Uterus (tissue), 4 donors: ENCODE results near the gene STX17. TPM values are rescaled to one million over a fixed set of nuclear protein-coding genes. Genes with fewer than 3 reads are reported as not detected.

ENCODE experiments used
- DNase-seq, 2 donors: peaks; one replicate each; pipeline ENCODE4 v3.0.0-alpha.2; 2019 to 2020
- H3K27ac ChIP-seq, 2 donors: fragments of 200-600 bp; sonication (generic); 1 replicate in 1 of 2; 2 replicates in 1 of 2; pipeline ENCODE4 v1.5.1; 2016 to 2018
- H3K27me3 ChIP-seq, 2 donors: fragments of 200-600 bp; sonication (generic); one replicate each; pipeline ENCODE4 v1.5.1; 2018 to 2019; ENCODE audit warnings: control low read depth in 1 of 2
- H3K36me3 ChIP-seq, 2 donors: fragments of 200-600 bp; sonication (generic); one replicate each; pipeline ENCODE4 v1.5.1; 2019; ENCODE audit warnings: control low read depth in 1 of 2
- H3K4me1 ChIP-seq, 2 donors: fragments of 200-600 bp; sonication (generic); one replicate each; pipeline ENCODE4 v1.5.1; 2018 to 2019; ENCODE audit warnings: control low read depth in 1 of 2
- H3K4me3 ChIP-seq, 2 donors: fragments of 200-600 bp; sonication (generic); 1 replicate in 1 of 2; 2 replicates in 1 of 2; pipeline ENCODE4 v1.5.1; 2018 to 2019; ENCODE audit warnings: mild to moderate bottlenecking in 1 of 2
- H3K9me3 ChIP-seq, 2 donors: fragments of 200-600 bp; sonication (generic); one replicate each; pipeline ENCODE4 v1.5.1; 2019; ENCODE audit warnings: control low read depth in 1 of 2
- POLR2A ChIP-seq, 2 donors: fragments of 450-650 bp; IDR thresholded peaks; one replicate each; pipeline ENCODE4 v1.6.1; 2016; ENCODE audit warnings: antibody characterized with exemption in 2 of 2, mild to moderate bottlenecking in 1 of 2, moderate library complexity in 1 of 2
- intact Hi-C: fragments of 100-400 bp; cut with DNase I; formaldehyde crosslinking; loops from one replicate; pipeline ENCODE4 v1.15.1; 2023; ENCODE audit warnings: low total_unique reads
- total RNA-seq, 4 donors: library from RNA; depleted of rRNA in 3 of 4; stranded (reverse); fragments of >200 nt in 3 of 4; gene quantifications; one replicate each; pipeline versions ENCODE4 v1.1.0 to v1.2.4, GENCODE V29; 2014 to 2023
- TF ChIP-seq, protein P1 (sequence below), 4 experiments: fragments of 200-600 bp in 2 of 4; fragments of 450-650 bp in 2 of 4; sonication (generic) in 2 of 4; IDR thresholded peaks; one replicate each; pipeline ENCODE4 v1.5.1; 2016 to 2019; ENCODE audit warnings: antibody characterized with exemption in 4 of 4, mild to moderate bottlenecking in 2 of 4, moderate library complexity in 1 of 4
- donor health status: DM: yes; HTN: yes; CAD: no.

STX17 gene
- total RNA-seq, 4 donors from 2014 or later: 15.0 to 66.4 (median 32.6) TPM

DNA sequence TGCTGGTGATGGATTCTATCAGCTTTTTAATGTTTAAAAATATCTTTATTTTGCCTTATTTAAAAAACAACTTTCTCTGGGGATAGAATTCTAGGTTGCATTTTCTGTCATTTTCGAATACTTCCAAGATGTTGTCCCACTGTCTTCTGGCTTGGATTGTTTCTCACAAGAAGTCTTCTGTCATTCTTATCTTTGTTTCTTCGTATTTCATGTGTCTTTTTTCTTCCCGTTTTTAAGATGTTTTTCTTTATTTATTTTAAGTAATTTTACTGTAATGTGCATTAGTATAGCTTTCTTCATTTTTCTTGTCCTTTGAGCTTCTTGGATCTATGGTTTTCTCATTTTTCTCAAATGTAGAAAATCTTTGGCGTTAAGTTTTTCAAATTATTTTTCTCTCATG, 19.1 kb downstream of the STX17 start:
- intact Hi-C loops: no loop called here
- H3K4me3 ChIP-seq: no peak overlapping the region
- H3K4me1 ChIP-seq: no peaks in the 10 kb centered on the region
- H3K27ac ChIP-seq: no peak overlapping the region
- DNase-seq: no peak
- peaks cover 0 to 24% of the 10 kb centered on the region in 2 donors for H3K9me3 ChIP-seq
- H3K36me3 ChIP-seq: no peaks in the 10 kb centered on the region
- no peaks in the 10 kb centered on the region for H3K27me3 ChIP-seq
- TF ChIP-seq POLR2A (IDR thresholded peaks at IDR 0.05): no peak
- TF ChIP-seq, protein P1, sequence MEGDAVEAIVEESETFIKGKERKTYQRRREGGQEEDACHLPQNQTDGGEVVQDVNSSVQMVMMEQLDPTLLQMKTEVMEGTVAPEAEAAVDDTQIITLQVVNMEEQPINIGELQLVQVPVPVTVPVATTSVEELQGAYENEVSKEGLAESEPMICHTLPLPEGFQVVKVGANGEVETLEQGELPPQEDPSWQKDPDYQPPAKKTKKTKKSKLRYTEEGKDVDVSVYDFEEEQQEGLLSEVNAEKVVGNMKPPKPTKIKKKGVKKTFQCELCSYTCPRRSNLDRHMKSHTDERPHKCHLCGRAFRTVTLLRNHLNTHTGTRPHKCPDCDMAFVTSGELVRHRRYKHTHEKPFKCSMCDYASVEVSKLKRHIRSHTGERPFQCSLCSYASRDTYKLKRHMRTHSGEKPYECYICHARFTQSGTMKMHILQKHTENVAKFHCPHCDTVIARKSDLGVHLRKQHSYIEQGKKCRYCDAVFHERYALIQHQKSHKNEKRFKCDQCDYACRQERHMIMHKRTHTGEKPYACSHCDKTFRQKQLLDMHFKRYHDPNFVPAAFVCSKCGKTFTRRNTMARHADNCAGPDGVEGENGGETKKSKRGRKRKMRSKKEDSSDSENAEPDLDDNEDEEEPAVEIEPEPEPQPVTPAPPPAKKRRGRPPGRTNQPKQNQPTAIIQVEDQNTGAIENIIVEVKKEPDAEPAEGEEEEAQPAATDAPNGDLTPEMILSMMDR (IDR thresholded peaks at IDR 0.05): no peak

DNA sequence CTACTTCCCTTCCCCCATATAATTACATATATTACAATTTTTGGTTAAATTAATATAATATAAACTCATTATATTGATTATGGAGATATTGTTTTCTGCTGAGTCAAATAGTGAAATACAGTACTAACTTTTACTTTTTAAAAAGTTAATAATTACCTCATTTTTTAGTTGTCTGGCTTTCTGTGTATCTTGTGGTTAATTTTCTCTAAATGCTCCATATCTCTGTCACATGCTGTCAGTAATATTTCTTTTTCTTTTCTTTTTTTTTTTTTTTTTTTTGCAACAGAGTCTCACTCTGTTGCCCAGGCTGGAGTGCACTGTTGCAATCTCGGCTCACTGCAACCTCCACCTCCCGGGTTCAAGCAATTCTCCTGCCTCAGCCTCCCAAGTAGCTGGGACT, 23.2 kb downstream of the STX17 start:
- no peaks in the 10 kb centered on the region for H3K36me3 ChIP-seq
- H3K27me3 ChIP-seq: no peaks in the 10 kb centered on the region
- TF ChIP-seq POLR2A (IDR thresholded peaks at IDR 0.05): no peak
- TF ChIP-seq, protein P1 (IDR thresholded peaks at IDR 0.05): no peak
- no peak overlapping the region for H3K4me3 ChIP-seq
- no peaks in the 10 kb centered on the region for H3K4me1 ChIP-seq
- peaks cover 0 to 24% of the 10 kb centered on the region in 2 donors for H3K9me3 ChIP-seq
- no peak for DNase-seq
- intact Hi-C loops: no loop called here
- H3K27ac ChIP-seq: no peak overlapping the region

DNA sequence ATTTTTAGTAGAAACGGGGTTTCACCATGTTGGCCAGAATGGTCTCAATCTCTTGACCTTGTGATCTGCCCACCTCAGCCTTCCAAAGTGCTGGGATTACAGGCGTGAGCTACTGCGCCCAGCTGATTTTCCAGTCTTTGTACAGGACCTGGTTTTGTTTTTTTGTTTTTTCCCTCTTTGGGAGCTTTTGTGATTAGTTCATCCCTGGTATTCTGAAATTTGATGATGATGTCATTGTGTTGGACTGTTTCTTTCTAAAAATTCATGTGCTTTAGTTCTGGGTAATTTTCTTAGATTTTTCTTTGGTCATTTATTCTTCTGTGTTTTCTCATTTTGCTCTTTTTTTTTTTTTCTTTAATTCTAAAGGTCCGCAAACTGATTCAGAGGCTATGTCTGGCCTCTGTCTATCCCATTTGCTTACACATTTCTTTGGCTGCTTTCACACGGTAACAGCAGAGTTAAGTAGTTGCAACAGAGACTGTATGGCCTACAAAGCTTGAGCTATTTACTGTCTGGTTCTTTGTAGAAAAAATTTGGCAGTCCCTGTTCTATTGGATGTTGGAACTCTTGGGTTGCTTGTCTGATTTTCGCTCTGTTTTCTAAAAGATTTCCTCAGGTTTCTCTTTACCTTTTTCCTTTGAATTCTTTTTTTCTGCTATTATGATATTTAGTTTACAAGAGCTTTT, 24.8 kb downstream of the STX17 start:
- no peaks in the 10 kb centered on the region for H3K36me3 ChIP-seq
- H3K27ac ChIP-seq: no peak overlapping the region
- TF ChIP-seq, protein P1 (IDR thresholded peaks at IDR 0.05): no peak
- TF ChIP-seq POLR2A (IDR thresholded peaks at IDR 0.05): no peak
- peaks cover 0 to 10% of the 10 kb centered on the region in 2 donors for H3K9me3 ChIP-seq
- DNase-seq: no peak
- H3K4me3 ChIP-seq: no peak overlapping the region
- H3K4me1 ChIP-seq: no peaks in the 10 kb centered on the region
- no peaks in the 10 kb centered on the region for H3K27me3 ChIP-seq
- intact Hi-C loops: no loop called here

DNA sequence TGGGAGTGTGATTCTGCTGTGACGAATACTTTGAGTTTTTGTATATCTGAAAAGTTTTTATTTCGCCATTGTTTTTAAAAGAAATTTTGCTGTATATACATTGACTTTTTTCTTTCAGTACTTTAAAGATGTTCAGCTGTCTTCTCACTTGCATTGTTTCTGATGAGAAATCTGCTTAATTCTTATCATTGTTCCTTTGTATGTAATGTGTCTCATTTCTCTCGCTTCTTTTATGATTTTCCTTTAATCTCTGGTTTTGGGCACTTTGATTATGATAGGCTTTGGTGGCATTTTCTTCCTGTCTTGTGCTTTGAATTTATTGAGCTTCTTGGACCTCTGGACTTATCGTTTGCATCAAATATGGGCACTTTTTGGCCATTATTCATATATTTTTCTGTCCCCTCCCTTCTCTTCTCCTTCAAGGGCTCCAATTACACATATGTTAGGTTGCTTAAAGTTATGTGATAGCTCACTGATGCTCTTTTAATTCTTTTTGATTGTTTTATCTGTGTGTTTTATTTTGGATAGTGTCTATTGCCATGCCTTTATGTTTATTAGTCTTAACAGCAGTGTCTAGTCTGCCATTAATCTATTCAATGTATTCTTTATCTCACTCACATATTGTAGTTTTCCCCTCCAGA, 30.6 kb downstream of the STX17 start:
- H3K4me3 ChIP-seq: no peak overlapping the region
- DNase-seq: no peak
- TF ChIP-seq, protein P1 (IDR thresholded peaks at IDR 0.05): no peak
- no peak for TF ChIP-seq POLR2A (IDR thresholded peaks at IDR 0.05)
- H3K27ac ChIP-seq: no peak overlapping the region
- peaks cover 0 to 7% of the 10 kb centered on the region in 2 donors for H3K9me3 ChIP-seq
- H3K36me3 ChIP-seq: no peaks in the 10 kb centered on the region
- intact Hi-C loops: no loop called here
- H3K27me3 ChIP-seq: no peaks in the 10 kb centered on the region
- no peaks in the 10 kb centered on the region for H3K4me1 ChIP-seq

DNA sequence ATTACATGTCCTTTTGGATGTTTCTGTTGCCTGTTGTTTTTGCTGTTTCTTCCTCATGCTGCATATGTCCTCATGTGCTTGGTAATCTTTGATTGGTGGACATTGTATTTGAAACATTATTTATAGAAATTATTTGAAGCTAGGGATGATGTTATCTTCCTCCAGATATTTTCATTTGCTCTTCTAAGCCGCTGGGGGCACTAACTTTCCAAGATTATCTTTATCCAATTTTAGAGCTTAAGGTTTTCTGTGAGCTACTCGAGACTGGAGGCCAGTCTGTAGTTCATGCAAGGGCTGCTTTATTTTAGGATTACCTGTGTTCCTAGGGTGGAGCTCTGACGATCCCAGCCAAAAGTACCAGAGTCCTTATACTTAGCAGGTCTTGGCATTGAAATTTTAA, 40.9 kb downstream of the STX17 start:
- H3K27ac ChIP-seq: no peak overlapping the region
- no peaks in the 10 kb centered on the region for H3K36me3 ChIP-seq
- no peak overlapping the region for H3K4me3 ChIP-seq
- H3K9me3 ChIP-seq: no peaks in the 10 kb centered on the region
- intact Hi-C loops: no loop called here
- no peaks in the 10 kb centered on the region for H3K27me3 ChIP-seq
- TF ChIP-seq POLR2A (IDR thresholded peaks at IDR 0.05): no peak
- TF ChIP-seq, protein P1 (IDR thresholded peaks at IDR 0.05): no peak
- no peak for DNase-seq
- H3K4me1 ChIP-seq: no peaks in the 10 kb centered on the region
